ENCODE measurements around the gene FBLN7.

Gene FBLN7

DNA sequence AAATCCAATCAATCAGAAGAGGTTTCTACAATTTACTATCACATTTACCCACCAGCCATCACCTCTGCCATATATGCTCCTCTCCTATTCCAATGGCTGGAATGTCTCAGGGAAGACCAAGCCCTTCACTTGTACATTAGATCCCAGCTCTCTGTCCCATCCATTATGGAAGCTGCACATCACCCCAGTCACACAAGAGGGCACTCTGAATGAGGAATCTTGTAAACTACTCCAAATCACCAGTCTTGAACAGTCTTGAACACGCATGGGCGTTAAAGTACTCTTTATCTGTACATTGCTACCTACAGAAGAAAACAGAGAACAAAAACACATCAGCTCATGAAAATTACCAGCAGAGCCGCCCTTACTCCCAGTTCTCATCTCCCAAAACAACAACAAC, 78.0 kb downstream of the FBLN7 start:
- in situ Hi-C loops (cut with MboI; ENCODE audit: low sequenced_read_pairs, unreplicated experiment): no loop called here
- TF ChIP-seq, protein P1, sequence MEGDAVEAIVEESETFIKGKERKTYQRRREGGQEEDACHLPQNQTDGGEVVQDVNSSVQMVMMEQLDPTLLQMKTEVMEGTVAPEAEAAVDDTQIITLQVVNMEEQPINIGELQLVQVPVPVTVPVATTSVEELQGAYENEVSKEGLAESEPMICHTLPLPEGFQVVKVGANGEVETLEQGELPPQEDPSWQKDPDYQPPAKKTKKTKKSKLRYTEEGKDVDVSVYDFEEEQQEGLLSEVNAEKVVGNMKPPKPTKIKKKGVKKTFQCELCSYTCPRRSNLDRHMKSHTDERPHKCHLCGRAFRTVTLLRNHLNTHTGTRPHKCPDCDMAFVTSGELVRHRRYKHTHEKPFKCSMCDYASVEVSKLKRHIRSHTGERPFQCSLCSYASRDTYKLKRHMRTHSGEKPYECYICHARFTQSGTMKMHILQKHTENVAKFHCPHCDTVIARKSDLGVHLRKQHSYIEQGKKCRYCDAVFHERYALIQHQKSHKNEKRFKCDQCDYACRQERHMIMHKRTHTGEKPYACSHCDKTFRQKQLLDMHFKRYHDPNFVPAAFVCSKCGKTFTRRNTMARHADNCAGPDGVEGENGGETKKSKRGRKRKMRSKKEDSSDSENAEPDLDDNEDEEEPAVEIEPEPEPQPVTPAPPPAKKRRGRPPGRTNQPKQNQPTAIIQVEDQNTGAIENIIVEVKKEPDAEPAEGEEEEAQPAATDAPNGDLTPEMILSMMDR (IDR thresholded peaks at IDR 0.05; ENCODE audit: borderline replicate concordance, control extremely low read depth, extremely low read depth, insufficient read depth, missing control alignments): no peak
- no peak for DNase-seq (ENCODE audit: low spot score)

DNA sequence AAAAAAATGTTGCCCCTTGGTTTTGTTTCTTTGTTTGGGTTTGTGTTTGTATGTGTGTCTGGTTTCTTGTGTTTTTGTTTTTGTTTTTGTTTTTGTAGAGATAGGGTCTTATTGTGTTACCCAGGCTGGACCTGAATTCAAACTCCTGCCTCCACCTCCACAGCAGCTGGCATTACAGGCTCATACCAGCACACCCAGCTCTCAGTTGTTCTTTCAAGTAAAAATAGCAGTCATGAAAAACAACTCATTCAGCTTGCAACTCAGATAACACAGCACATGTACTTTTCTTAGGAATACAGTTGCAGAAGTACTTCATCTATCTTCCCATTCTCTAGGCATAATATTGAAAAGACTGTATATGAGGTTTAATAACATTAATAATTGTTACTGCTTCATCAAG, 79.7 kb downstream of the FBLN7 start:
- TF ChIP-seq, protein P1 (IDR thresholded peaks at IDR 0.05; ENCODE audit: borderline replicate concordance, control extremely low read depth, extremely low read depth, insufficient read depth, missing control alignments): no peak
- in situ Hi-C loops (cut with MboI; ENCODE audit: low sequenced_read_pairs, unreplicated experiment): no loop called here
- no peak for DNase-seq (ENCODE audit: low spot score)

DNA sequence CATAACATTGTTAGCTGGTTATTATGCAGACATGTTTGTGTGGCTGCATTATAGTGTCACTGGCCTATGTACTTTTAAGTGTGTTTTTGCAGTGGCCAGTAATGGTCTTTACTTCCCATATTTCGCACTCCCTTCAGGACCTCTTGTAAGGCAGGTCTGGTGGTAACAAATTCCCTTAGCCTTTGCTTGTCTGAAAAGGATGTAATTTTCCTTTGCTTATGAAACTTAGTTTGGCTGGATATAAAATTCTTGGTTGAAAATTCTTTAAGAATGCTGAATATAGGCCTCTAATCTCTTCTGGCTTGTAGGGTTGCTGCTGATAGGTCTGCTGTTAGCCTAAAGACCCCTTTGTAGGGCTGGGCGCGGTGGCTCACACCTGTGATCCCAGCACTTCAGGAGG, 82.0 kb downstream of the FBLN7 start:
- no peak for DNase-seq (ENCODE audit: low spot score)
- TF ChIP-seq, protein P1 (IDR thresholded peaks at IDR 0.05; ENCODE audit: borderline replicate concordance, control extremely low read depth, extremely low read depth, insufficient read depth, missing control alignments): no peak
- in situ Hi-C loops (cut with MboI; ENCODE audit: low sequenced_read_pairs, unreplicated experiment): no loop called here

DNA sequence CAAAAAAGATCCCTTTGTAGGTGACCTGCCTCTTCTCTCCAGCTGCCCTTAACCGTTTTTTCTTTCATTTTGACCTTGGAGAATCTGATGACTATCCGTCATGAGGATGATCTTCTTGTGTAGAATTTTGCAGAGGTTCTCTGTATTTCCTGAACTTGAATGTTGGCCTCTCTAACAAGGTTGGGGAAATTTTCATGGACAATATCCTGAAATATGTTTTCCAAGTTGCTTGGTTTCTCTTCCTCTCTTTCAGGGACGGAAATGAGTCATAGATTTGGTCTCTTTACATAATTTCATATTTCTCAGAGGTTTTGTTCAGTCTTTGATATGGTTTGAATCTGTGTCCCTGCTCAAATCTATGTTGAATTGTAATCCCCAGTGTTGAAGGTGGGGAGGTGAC, 82.6 kb downstream of the FBLN7 start:
- no peak for DNase-seq (ENCODE audit: low spot score)
- TF ChIP-seq, protein P1 (IDR thresholded peaks at IDR 0.05; ENCODE audit: borderline replicate concordance, control extremely low read depth, extremely low read depth, insufficient read depth, missing control alignments): no peak
- in situ Hi-C loops (cut with MboI; ENCODE audit: low sequenced_read_pairs, unreplicated experiment): no loop called here

DNA sequence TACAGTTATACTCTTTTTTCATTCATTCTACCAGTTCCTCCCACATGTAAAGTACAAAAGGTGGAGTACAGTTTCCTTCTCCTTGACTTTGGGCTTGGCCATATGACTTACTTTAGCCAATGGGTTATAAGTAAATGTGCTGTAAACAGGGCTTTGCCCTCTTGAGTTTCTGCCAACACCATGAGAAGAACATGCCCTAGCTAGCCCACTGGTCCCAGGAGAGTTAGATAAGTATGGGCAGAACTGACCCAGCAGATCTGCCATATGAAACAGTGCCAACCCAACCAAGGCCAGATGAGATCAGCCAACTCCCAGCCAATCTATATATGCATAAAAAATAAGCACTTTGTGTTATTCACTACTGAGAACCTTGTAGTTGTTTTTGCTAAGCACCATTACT, 91.2 kb downstream of the FBLN7 start:
- in situ Hi-C loops (cut with MboI; ENCODE audit: low sequenced_read_pairs, unreplicated experiment): no loop called here
- no peak for DNase-seq (ENCODE audit: low spot score)
- TF ChIP-seq, protein P1 (IDR thresholded peaks at IDR 0.05; ENCODE audit: borderline replicate concordance, control extremely low read depth, extremely low read depth, insufficient read depth, missing control alignments): no peak

DNA sequence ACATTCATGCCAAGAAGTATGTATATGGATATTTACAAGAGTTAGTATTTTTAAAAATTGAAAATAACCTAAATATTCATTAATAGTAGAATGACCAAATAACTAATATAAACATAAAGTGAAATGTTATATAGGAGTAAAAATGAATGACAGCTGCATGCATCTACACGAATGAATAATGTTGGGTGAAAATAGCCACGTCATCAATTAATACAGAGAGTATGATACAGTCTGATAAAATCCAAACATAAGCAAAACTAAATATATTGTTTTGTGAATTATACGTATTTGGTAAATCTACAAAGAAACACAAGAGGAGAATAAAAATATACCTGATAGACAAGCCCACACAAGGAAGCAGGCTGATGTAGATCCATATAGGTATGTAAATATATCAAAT, 92.2 kb downstream of the FBLN7 start:
- TF ChIP-seq, protein P1 (IDR thresholded peaks at IDR 0.05; ENCODE audit: borderline replicate concordance, control extremely low read depth, extremely low read depth, insufficient read depth, missing control alignments): no peak
- no peak for DNase-seq (ENCODE audit: low spot score)
- in situ Hi-C loops (cut with MboI; ENCODE audit: low sequenced_read_pairs, unreplicated experiment): no loop called here

Data from GM13976 (cell line).